HCT116 (cell line): ENCODE results near the gene VDAC1. TPM values are rescaled to one million over a fixed set of nuclear protein-coding genes. Genes with fewer than 3 reads are reported as not detected.

Experiments
- ATAC-seq: fragments of 200-7000 bp; cut with Tn5 transposase; 2 replicates; pipeline ENCODE4 v1.9.1; 2020; ENCODE audit warnings: mild to moderate bottlenecking, moderate library complexity
- BruUV-seq: library from RNA; stranded (reverse); fragments of 400-500 nt; replicated peaks from 2 replicates; lab custom pipeline; 2021; lab: Mats Ljungman, UMichigan
- CTCF ChIA-PET: fragments of 300-600 bp; sonication (Branson Sonifier 250); formaldehyde crosslinking; loops from one replicate; lab custom pipeline; 2021; ENCODE audit warnings: antibody characterized with exemption; lab: Charles Lee
- POLR2A ChIA-PET: fragments of 300-600, 350-600 bp; sonication (Branson Sonifier 250); formaldehyde crosslinking; loops from one replicate; lab custom pipeline; 2021; ENCODE audit warnings: antibody characterized with exemption; lab: Charles Lee
- RAD21 ChIA-PET, 2 experiments: fragments of 300-600 bp; sonication (Branson Sonifier 250); formaldehyde crosslinking; loops; one replicate each; lab custom pipeline; 2023; ENCODE audit warnings: low total read pairs in 2 of 2; ENCODE audit not compliant: uncharacterized antibody in 2 of 2, unreplicated experiment in 2 of 2, low non-redundant PET in 1 of 2; lab: Charles Lee
- DNase-seq: peaks from one replicate; pipeline ENCODE4 v3.0.0-alpha.2; 2010; ENCODE audit warnings: low read depth, low spot score
- H2AFZ ChIP-seq: fragments of 200-600 bp; shearing (Covaris generic), sonication (generic); 2 replicates; pipeline ENCODE4 v1.6.1; 2017; ENCODE audit warnings: low read depth, mixed run types, mixed read lengths, antibody characterized with exemption, low read length; ENCODE audit not compliant: poor library complexity, severe bottlenecking
- H3K27ac ChIP-seq: 2 replicates; pipeline ENCODE4 v1.5.1; 2012; ENCODE audit warnings: low read depth, low read length
- H3K27me3 ChIP-seq: fragments of 200-600 bp; sonication (generic); 2 replicates; pipeline ENCODE4 v1.6.1; 2016; ENCODE audit warnings: mixed run types, low read length, mixed read lengths; ENCODE audit not compliant: insufficient read depth
- H3K36me3 ChIP-seq, 2 experiments: fragments of 200-500 bp in 1 of 2; fragments of 200-600 bp in 1 of 2; sonication (Bioruptor generic) in 1 of 2; sonication (generic) in 1 of 2; 2 replicates each; pipeline versions ENCODE4 v1.5.1 to v1.6.1; 2014 to 2016; ENCODE audit warnings: low read length in 2 of 2, inconsistent platforms in 1 of 2, mixed read lengths in 1 of 2, mixed run types in 1 of 2; ENCODE audit not compliant: insufficient read depth in 2 of 2, control insufficient read depth in 1 of 2
- H3K4me1 ChIP-seq, 2 experiments: fragments of 200-600 bp in 1 of 2; sonication (generic) in 1 of 2; 2 replicates each; pipeline versions ENCODE4 v1.5.1 to v1.6.1; 2012 to 2017; ENCODE audit warnings: low read length in 2 of 2, inconsistent platforms in 1 of 2, mild to moderate bottlenecking in 1 of 2, mixed read lengths in 1 of 2, mixed run types in 1 of 2, moderate library complexity in 1 of 2; ENCODE audit not compliant: insufficient read depth in 2 of 2, control insufficient read depth in 1 of 2
- H3K4me2 ChIP-seq: fragments of 200-600 bp; sonication (generic); 2 replicates; pipeline ENCODE4 v1.6.1; 2017; ENCODE audit warnings: mixed run types, low read length, mixed read lengths
- H3K4me3 ChIP-seq, 2 experiments: fragments of 200-600 bp in 1 of 2; sonication (generic) in 1 of 2; replicated peaks in 1 of 2; 2 replicates each; pipeline ENCODE4 v1.5.1; 2011 to 2016; ENCODE audit warnings: low read length in 2 of 2, control low read depth in 1 of 2, low read depth in 1 of 2, mild to moderate bottlenecking in 1 of 2, mixed read lengths in 1 of 2, mixed run types in 1 of 2
- H3K79me2 ChIP-seq: fragments of 200-600 bp; sonication (generic); 2 replicates; pipeline ENCODE4 v1.6.1; 2017; ENCODE audit warnings: mild to moderate bottlenecking, mixed run types, low read length, moderate library complexity, mixed read lengths; ENCODE audit not compliant: insufficient read depth
- H3K9ac ChIP-seq: fragments of 200-600 bp; sonication (generic); 2 replicates; pipeline ENCODE4 v1.6.1; 2016; ENCODE audit warnings: low read length, mixed read lengths
- H3K9me2 ChIP-seq: fragments of 200-600 bp; sonication (generic), shearing (Covaris generic); 2 replicates; pipeline ENCODE4 v1.6.1; 2017; ENCODE audit warnings: mixed run types, mild to moderate bottlenecking, moderate library complexity; ENCODE audit not compliant: insufficient read depth
- H3K9me3 ChIP-seq, 2 experiments: fragments of 200-500 bp in 1 of 2; fragments of 200-600 bp in 1 of 2; sonication (Bioruptor generic) in 1 of 2; sonication (generic) in 1 of 2; 2 replicates each; pipeline ENCODE4 v1.6.1; 2014 to 2017; ENCODE audit warnings: low read length in 2 of 2, mixed read lengths in 2 of 2, inconsistent platforms in 1 of 2, low read depth in 1 of 2, mild to moderate bottlenecking in 1 of 2, mixed run types in 1 of 2, moderate library complexity in 1 of 2; ENCODE audit not compliant: control insufficient read depth in 1 of 2, insufficient read depth in 1 of 2
- H4K20me1 ChIP-seq: fragments of 200-600 bp; sonication (generic), shearing (Covaris generic); 2 replicates; pipeline ENCODE4 v1.6.1; 2017; ENCODE audit warnings: mixed run types, mild to moderate bottlenecking, moderate library complexity; ENCODE audit not compliant: insufficient read depth
- ATF3 ChIP-seq: IDR thresholded peaks from 2 replicates; pipeline ENCODE4 v1.6.1; 2012
- CBX3 ChIP-seq: IDR thresholded peaks from 2 replicates; pipeline ENCODE4 v1.6.1; 2012; ENCODE audit warnings: low read depth
- CEBPB ChIP-seq: IDR thresholded peaks from 2 replicates; pipeline ENCODE4 v1.6.1; 2012; ENCODE audit warnings: low read depth
- EGR1 ChIP-seq: IDR thresholded peaks from 2 replicates; pipeline ENCODE4 v1.6.1; 2012; ENCODE audit warnings: low read depth
- EZH2 ChIP-seq: fragments of 200-600 bp; sonication (generic); IDR thresholded peaks from 2 replicates; pipeline ENCODE4 v1.6.1; 2017; ENCODE audit warnings: antibody characterized with exemption, mixed run types
- FOSL1 ChIP-seq: IDR thresholded peaks from 2 replicates; pipeline ENCODE4 v1.6.1; 2012; ENCODE audit warnings: low read depth
- JUND ChIP-seq: IDR thresholded peaks from 2 replicates; pipeline ENCODE4 v1.6.1; 2012
- POLR2A ChIP-seq: IDR thresholded peaks from 2 replicates; pipeline ENCODE4 v1.7.0; 2011; ENCODE audit warnings: borderline replicate concordance; ENCODE audit not compliant: insufficient read depth, insufficient read length; ENCODE audit errors: extremely low read depth
- POLR2AphosphoS5 ChIP-seq: IDR thresholded peaks from 2 replicates; pipeline ENCODE4 v1.6.1; 2011; ENCODE audit warnings: mild to moderate bottlenecking, low read depth, low read length, moderate library complexity
- RAD21 ChIP-seq: IDR thresholded peaks from 2 replicates; pipeline ENCODE4 v1.6.1; 2012; ENCODE audit warnings: low read depth, mild to moderate bottlenecking
- SIN3A ChIP-seq: IDR thresholded peaks from 2 replicates; pipeline ENCODE4 v1.6.1; 2012; ENCODE audit warnings: low read depth
- SP1 ChIP-seq: IDR thresholded peaks from 2 replicates; pipeline ENCODE4 v1.6.1; 2012; ENCODE audit warnings: low read depth
- YY1 ChIP-seq: IDR thresholded peaks from 2 replicates; pipeline ENCODE4 v1.6.1; 2011; ENCODE audit warnings: low read length, low read depth, moderate library complexity, mild to moderate bottlenecking; ENCODE audit not compliant: insufficient replicate concordance; ENCODE audit errors: extremely low read depth
- ZFX ChIP-seq: fragments of 450-650 bp; IDR thresholded peaks from 2 replicates; pipeline ENCODE4 v1.6.1; 2017
- ZNF274 ChIP-seq: fragments of 200-500 bp; sonication (Bioruptor generic); IDR thresholded peaks from 2 replicates; pipeline ENCODE4 v1.6.1; 2014; ENCODE audit warnings: mild to moderate bottlenecking, low read depth, low read length, inconsistent platforms
- intact Hi-C: fragments of 100-400 bp; cut with micrococcal nuclease; formaldehyde crosslinking; loops from 2 replicates; pipeline ENCODE4 v1.10.0; 2022
- total RNA-seq: library from RNA; stranded (reverse); gene quantifications from one replicate; pipeline ENCODE4 v1.2.1, GENCODE V29; 2021; ENCODE audit not compliant: unreplicated experiment
- TF ChIP-seq, protein P1 (sequence below): IDR thresholded peaks from 2 replicates; pipeline ENCODE4 v1.6.1; 2012
- TF ChIP-seq, protein P2 (sequence below): IDR thresholded peaks from 2 replicates; pipeline ENCODE4 v1.6.1; 2011; ENCODE audit warnings: mild to moderate bottlenecking, low read length, moderate library complexity; ENCODE audit not compliant: insufficient replicate concordance; ENCODE audit errors: extremely low read depth
- TF ChIP-seq, protein P3 (sequence below): IDR thresholded peaks from 2 replicates; pipeline ENCODE4 v1.6.1; 2012; ENCODE audit warnings: low read depth

Gene VDAC1
- total RNA-seq, 1 experiment from 2014 or later: 269 TPM

DNA sequence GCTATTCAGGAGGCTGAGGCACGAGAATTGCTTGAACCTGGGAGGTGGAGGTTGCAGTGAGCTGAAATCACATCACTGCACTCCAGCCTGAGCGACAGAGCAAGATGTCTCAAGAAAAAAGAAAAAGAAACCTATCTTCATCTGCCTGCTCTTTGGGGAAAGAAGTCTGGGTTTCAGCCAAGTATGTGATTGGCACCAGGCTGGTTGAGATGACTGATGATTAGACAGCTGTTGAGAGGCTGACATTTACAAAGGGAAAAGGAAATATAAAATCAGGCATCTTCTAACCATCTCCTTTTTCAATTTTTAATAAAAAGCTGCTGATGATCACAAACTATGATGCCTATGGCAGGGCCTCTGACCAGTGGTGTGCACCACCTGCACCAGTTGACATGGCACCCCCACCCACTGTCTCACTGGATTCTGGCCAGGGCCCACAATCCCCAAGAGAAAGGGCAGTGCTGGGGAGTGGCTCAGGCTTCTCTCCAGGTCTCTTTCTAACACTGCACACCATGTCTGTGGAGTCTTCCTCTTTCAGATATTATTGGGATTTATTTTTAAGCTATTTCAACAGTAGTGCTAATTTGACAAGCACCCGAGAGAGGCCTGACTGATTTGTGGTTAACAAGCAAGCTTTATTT is 19.1 kb downstream of the VDAC1 start:
- Histone ChIP-seq H2AFZ (no peak overlapping the region), H3K4me1 (no peaks in the 10 kb centered on the region), H4K20me1 (no peaks in the 10 kb centered on the region), H3K27ac (no peak overlapping the region), H3K9ac (no peak overlapping the region), H3K9me2 (no peaks in the 10 kb centered on the region), H3K4me3 (no peak overlapping the region), H3K36me3 (peaks cover 57 to 60% of the 10 kb centered on the region in 2 experiments), H3K27me3 (no peaks in the 10 kb centered on the region), H3K4me2 (no peak overlapping the region), H3K9me3 (no peaks in the 10 kb centered on the region), H3K79me2 (peaks cover 88% of the 10 kb centered on the region)
- TF ChIP-seq FOSL1 (no peak), CEBPB (no peak), EGR1 (no peak), ZFX (no peak), ZNF274 (no peak), CBX3 (no peak), ATF3 (no peak), POLR2A (no peak), EZH2 (no peak), POLR2AphosphoS5 (no peak), YY1 (no peak), JUND (no peak), SIN3A (no peak), SP1 (no peak), RAD21 (no peak)
- TF ChIP-seq, protein P1, sequence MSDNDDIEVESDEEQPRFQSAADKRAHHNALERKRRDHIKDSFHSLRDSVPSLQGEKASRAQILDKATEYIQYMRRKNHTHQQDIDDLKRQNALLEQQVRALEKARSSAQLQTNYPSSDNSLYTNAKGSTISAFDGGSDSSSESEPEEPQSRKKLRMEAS: no peak
- TF ChIP-seq, protein P2, sequence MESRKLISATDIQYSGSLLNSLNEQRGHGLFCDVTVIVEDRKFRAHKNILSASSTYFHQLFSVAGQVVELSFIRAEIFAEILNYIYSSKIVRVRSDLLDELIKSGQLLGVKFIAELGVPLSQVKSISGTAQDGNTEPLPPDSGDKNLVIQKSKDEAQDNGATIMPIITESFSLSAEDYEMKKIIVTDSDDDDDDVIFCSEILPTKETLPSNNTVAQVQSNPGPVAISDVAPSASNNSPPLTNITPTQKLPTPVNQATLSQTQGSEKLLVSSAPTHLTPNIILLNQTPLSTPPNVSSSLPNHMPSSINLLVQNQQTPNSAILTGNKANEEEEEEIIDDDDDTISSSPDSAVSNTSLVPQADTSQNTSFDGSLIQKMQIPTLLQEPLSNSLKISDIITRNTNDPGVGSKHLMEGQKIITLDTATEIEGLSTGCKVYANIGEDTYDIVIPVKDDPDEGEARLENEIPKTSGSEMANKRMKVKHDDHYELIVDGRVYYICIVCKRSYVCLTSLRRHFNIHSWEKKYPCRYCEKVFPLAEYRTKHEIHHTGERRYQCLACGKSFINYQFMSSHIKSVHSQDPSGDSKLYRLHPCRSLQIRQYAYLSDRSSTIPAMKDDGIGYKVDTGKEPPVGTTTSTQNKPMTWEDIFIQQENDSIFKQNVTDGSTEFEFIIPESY: no peak
- TF ChIP-seq, protein P3, sequence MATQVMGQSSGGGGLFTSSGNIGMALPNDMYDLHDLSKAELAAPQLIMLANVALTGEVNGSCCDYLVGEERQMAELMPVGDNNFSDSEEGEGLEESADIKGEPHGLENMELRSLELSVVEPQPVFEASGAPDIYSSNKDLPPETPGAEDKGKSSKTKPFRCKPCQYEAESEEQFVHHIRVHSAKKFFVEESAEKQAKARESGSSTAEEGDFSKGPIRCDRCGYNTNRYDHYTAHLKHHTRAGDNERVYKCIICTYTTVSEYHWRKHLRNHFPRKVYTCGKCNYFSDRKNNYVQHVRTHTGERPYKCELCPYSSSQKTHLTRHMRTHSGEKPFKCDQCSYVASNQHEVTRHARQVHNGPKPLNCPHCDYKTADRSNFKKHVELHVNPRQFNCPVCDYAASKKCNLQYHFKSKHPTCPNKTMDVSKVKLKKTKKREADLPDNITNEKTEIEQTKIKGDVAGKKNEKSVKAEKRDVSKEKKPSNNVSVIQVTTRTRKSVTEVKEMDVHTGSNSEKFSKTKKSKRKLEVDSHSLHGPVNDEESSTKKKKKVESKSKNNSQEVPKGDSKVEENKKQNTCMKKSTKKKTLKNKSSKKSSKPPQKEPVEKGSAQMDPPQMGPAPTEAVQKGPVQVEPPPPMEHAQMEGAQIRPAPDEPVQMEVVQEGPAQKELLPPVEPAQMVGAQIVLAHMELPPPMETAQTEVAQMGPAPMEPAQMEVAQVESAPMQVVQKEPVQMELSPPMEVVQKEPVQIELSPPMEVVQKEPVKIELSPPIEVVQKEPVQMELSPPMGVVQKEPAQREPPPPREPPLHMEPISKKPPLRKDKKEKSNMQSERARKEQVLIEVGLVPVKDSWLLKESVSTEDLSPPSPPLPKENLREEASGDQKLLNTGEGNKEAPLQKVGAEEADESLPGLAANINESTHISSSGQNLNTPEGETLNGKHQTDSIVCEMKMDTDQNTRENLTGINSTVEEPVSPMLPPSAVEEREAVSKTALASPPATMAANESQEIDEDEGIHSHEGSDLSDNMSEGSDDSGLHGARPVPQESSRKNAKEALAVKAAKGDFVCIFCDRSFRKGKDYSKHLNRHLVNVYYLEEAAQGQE: no peak
- POLR2A ChIA-PET: no interaction called here
- no peak for DNase-seq
- BruUV-seq: no TSS peak
- no peak for ATAC-seq
- RAD21 ChIA-PET: no interaction called here
- intact Hi-C loops: no loop called here
- CTCF ChIA-PET: no interaction called here
